ENCODE measurements around the gene CYP46A1. TPM values are rescaled to one million over a fixed set of nuclear protein-coding genes. Genes with fewer than 3 reads are reported as not detected.

The CYP46A1 gene
- total RNA-seq, 1 donor from 2014 or later, result 3.0 TPM

DNA sequence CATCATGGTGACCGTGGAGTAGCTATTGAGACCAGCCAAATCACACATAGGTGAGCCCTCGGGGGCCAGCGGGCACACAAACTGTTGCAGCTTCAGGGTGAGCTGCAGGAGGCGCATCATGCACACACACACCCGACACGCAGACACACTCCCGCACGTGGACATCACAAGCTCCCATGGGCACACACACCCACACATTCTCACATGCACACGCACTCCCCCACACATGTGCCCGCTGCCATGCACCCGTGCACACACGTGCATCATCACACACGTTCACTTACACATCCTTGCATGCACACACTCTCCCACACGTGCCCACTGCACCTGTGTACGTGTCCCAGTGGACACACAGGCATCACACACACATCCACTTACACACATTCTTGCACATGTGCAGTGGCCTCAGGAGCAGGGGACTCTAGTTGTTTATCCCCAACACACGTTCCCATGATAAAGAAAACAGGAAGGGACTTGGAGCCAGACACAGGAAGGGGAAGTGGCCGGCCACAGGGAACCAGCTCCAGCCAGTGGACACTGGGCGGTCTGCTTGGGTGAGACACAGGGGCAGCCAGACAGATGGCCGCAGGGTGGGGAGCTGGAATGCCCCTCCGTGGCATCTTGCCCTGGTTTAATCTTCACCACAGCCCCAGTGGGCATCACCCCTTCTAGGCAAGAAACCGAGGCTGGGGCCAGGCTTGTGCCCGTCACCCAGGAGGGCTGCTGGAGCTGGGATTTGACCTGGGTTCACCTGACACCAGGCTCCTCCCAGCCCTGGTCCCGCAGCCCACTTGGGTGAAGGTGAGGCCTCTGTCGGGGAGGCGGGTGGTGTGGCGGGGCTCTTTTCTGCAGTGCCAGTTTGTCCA is 49.7 kb downstream of the CYP46A1 start:
- no peak for ATAC-seq
- intact Hi-C loops (cut with micrococcal nuclease), result loop anchor here (5.0 kb wide), 1 partner anchor 149 kb away; no protein-coding TSS in a partner anchor
- DNase-seq, result peak; percentile 57

DNA sequence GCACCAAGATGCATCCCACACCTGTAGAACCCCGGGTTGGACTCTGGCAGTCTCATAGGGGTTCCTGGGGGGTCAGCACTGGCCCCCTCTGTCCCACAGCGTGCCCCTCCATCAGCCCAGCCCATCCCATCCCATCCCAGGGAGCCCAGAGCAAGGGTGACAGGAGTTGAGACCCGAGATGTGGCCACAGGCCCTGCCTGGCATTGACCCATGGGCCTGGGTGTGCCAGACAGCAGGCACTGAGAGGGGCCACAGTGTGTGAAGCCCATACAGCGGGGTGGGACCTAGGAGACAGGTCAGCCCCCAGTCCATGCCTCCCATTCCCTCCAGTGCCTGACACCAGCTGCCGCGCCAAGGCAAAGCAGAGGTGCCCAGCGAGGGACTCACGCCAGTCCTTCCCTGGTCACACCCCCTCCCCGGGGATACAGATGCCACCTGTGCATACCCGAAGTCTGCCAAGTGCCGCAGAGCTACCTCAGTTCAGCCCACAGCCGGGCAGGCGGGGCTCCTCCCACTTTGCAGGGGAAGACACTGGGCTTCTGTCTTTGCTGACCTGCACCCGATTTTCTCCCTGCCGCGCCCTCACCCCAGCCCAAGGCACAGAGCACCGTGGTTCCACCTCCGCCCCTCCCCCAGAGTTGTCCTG is 50.4 kb downstream of the CYP46A1 start:
- ATAC-seq (no peak), DNase-seq (peak; percentile 38)
- intact Hi-C loops (cut with micrococcal nuclease), result loop anchor here (5.0 kb wide), 1 partner anchor 148 kb away; no protein-coding TSS in a partner anchor

DNA sequence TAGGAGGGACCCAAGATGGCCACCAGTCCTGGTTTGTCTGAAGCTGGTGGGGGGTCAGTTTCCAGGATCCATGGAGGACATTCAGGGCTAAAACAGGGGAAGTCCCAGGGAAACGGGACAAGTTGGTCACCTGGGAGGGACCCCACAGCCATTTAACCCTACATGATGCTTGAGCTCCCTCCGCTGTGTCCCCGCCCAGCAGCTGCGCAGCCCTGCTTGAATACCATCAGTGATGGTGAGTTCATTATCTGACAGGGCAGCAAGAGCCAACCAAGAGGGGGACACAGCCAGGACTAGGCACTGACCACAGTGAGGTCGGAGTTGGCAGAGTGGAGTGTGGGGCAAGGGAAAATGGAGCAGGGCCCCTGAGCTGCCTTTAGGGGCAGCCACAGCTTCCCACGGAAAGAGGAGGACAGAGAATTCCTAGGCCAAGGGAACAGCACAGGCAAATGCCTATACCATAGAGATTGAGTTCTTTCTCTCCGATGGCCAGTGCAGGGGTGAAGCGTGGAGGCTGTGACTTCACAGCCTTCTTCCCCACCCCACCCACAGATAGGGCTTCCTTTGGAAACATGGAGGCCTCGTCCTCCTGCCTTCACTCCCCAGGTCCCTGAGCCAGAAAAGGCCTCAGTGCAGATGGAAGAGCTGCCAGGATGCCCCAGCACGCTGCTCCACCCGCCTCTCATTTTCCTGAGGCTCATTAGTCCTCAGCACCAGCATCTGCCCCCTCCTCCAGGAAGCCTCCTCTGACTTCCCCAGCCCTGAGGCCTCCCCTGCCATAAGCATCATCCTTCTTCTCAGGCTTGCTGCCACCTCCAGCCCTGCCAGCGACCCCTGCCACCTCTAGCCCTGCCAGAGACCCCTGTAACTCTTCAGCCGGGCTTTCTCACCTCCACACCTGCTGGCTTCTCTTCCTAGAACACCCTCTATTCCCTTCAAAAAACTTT is 51.4 kb downstream of the CYP46A1 start:
- DNase-seq (no peak), ATAC-seq (no peak)
- intact Hi-C loops (cut with micrococcal nuclease), result no loop called here

DNA sequence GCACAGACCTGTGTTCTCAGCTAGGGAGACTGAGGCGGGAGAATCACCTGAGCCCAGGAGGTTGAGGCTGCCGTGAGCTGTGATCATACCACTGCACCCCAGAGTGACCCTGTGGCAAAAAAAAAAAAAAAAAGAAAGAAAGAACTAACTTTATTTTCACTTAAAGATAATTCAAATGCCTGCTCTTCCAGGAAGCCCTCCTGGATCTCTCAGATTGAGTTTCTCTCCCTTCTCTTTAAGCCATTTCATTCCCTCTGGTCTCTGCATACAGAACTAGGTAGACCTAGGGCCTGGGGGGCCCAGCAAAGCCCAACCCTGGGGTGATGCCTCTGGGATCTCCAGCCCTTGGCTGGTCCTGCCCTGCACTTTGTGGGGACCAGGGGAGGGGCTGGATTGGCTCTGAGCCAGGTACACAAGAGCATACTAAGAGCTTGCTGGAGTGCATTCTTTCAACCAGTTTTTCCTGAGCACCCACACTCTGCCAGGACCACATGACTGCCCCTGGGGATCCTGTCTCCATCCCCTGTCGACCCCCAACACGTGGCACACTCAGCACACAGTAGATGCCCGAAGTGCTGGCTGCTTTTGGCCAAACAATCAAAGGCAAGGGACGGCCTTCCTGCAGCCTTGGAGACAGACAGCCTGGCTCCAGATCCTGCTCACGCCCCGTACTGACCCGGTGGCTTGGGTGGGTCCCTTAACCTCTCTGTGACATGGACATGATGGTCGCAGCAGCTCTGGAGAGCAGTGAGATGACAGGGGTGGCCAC is 52.7 kb downstream of the CYP46A1 start:
- intact Hi-C loops (cut with micrococcal nuclease), result no loop called here
- peak; percentile 61 for DNase-seq
- ATAC-seq, result peak; percentile 17

DNA sequence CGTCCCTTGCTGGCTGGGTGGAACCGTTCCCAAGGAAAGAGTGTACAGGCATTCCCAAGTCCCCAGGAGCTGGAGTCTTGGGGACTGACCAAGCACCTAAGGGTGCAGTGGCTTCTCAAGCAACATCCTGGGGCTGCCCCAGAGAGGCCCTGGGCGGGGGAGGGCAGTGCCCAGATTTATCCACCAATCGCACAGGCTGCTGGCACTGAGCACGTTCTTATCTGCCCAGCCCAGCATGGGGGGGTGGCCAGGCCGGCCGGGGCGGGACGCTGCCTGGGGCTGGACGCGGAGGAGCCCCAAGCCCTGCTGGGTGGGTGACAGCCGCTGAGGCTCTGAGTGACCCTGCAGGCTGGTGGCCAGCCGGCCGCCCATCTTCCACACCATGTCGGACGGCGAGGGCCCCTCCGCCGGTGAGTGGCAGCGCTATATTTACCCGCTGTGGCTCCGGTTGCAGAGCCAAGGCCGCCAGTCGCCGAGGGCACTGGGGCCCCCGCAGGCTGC is 53.4 kb downstream of the CYP46A1 start:
- intact Hi-C loops (cut with micrococcal nuclease), result no loop called here
- DNase-seq, result peak; percentile 86
- peak; percentile 83 for ATAC-seq

DNA sequence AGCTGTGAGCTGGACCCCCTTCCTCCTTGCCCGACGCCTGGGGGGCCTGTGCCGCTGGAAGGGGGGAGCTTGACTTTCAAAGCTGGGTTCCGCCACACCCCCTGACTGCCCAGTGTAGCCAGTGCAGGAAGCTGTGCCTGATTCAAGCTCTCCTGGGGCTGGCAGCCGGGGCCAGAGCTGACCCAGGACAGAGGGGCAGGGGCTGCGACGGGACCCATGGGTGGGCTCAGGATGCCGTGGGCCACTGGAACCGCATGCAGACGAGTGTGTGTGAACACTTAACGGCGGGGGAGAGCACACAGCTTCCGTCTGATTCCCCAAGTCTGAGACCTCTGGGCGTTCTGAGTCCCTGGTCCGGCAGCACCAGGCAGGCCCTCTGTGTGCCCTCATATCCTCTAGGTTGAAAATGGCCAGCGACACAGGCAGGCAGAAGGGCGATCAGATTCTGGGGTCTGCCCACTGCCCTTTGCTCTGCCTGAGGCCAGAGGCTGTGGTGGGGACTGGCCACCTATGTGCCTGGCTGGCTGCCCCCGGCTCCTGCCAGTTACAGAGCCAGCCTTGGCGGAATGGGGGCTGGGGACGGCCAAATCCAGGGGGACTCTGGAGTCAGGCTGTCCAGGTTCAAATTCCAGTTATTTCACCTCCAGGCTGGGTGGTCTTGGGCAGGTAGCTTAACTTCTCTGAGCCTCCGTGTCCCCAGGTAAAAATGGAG is 54.0 kb downstream of the CYP46A1 start:
- intact Hi-C loops (cut with micrococcal nuclease), result no loop called here
- DNase-seq (no peak), ATAC-seq (peak; percentile 46)

DNA sequence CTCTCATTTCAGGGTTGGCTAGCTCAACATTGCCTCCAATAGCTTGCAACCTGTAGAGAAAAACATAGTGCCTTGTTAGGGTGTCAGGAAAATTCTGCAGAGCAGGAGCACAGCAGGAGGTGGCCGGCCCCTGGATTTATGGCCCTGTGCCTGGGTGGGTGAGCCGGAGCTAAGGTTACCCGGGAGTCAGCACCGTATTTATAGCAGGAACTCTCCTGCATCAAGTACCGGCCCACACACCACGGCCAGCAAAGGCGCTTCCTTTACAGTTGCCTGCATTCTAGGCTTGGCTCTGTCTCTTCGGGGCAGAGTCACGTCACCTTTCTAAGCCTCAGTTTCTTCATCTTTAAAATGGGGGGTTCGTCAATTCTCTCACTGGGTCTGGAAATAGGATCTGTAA is 56.3 kb downstream of the CYP46A1 start:
- ATAC-seq, result peak; percentile 55
- intact Hi-C loops (cut with micrococcal nuclease), result no loop called here
- peak; percentile 70 for DNase-seq

DNA sequence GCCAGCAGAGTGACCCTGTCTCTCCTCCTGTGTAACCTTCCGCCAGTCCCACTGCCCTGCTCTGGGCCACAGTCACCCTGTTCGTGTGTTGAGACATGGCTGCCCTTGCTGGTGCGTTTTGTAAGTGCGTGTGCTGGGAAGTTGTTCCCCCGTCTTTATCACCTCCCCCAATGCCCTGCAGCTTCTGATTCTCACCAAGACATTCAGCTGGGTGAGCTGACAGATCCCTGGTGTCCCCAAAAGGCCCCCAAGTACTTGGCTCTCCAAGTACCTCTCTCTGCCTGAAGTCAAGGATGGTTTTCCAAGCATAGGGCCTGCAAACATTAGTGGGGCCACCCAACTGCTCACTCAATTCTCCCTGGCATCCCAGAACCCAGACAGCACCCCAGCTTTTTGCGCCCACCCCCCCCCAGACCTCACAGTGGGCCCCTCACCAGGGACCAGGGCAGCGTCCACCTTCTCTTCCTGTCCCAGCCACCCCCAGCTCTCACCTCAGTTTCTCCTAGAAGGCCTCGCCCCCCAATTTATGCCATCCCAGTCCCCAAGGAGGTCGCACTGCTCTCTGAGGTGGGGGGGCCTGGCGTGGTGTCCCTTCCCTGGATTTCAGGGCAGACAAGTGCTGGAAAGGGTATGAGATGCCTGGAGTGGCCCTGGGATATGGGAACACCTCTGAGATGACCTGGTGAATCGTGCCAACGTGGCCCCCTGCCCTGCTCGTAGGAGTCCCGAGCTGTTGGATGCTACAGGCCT is 57.3 kb downstream of the CYP46A1 start:
- no peak for ATAC-seq
- intact Hi-C loops (cut with micrococcal nuclease), result no loop called here
- DNase-seq, result no peak

DNA sequence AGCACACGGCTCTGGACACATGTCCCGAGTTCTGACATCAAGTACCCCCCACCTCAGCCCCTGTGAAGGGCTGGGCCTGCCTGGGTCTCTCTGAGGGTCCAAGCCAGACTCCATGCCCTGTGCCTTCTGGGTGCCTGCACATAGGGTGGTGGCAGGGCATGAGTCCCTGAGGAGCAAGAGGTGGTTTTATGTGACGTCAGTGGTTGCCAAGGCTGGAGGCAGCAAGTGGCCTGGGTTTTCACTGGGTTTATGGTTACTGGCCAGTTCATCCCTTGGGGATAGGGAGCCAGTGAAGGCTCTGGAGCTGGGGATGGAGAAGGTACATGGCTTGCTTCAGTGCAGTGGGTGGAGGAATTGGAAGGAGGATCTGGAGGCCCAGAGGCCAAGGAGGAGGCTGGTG is 58.0 kb downstream of the CYP46A1 start:
- no peak for DNase-seq
- intact Hi-C loops (cut with micrococcal nuclease), result no loop called here
- no peak for ATAC-seq

DNA sequence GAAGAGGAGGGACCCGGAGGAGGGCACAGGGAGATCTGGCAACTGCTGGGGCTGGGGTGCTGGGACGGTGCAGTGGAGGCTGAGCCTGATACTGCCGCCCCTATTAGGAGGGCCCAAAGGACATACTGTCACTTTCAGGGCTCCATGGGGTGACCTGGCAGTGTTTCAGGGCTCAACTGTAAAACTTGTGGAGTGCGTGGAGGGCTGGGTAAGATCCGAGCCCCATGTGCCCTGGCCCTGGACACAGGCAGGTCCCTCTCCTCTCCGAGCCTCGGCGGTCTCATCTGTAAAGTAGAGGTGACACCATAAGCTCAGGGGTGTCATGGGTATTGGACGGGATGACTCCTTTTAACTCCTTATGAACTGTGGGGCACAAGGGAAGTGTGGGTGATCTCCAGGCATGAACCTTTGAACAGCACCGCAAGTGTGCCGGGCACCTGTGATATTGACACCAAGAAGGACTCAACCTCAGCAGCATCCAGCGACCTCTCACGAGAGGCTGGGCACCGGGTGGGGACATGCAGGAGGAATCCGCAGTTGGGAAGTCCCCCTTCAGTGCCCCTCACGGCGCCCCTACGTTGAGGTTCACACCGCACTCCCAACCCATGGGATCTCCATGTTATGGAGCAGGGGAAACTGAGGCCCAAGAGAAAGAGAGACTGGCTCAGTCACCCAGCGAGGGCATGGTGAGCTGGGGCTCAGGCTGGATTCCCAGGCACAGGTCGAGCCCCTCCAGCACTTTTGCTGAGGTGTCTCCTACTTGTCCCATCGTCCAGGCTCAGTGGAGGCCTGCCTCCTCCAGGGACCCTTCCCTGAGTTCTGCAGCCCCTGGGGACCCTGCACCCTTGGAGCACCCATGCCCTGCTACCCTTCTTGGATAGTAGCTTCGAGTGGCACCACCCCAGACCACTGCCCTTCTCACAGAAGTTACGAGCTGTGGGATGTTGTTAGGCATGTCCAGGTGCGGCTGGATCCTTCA is 58.7 kb downstream of the CYP46A1 start:
- ATAC-seq, result no peak
- DNase-seq, result no peak
- intact Hi-C loops (cut with micrococcal nuclease), result no loop called here

DNA sequence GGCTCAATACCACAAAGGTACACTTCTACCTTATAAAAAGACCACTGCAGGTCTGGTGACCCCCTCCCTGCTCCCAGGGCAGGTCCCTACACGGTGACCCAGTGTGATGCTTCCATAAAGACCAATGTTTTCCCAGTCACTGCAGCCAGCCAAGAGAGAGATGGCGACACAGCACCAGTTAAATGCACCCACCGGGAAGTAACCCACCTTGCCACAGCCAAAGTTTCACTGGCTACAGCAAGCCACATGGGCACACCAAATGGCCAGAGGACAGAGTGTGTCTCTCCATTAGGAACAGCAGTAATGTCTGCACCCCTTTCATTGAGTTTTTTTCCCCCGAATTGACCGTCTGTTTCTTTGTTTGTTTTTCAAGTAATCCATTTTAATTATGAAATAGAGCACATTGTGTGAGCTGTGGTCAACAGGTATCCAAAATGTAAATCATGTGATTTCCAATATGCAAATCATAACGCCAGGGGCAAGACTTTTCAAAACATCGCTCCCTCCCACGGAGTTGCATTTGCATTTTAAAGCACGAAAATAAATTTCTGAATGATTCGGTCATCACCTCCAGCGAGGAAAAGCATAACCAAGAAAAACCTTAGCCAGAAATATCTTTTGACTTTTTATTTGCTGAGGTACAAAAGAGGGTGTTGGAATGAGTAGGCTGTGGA is 60.2 kb downstream of the CYP46A1 start:
- intact Hi-C loops (cut with micrococcal nuclease), result no loop called here
- no peak for DNase-seq
- ATAC-seq, result no peak

DNA sequence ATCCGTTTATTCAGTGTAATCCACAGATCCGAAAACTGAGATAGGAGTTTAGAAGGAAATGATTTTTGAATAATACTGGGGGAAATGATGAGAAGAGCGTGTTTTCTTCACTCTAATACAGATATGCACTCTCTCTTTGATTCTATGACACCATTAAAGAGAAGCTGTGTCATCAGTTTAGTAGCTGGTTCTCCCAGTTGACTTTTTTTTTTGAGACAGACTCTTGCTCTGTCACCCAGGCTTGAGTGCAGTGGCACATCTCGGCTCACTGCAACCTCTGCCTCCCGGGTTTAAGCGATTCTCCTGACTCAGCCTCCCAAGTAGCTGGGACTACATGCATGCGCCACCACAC is 60.8 kb downstream of the CYP46A1 start:
- ATAC-seq, result no peak
- intact Hi-C loops (cut with micrococcal nuclease), result no loop called here
- no peak for DNase-seq

DNA sequence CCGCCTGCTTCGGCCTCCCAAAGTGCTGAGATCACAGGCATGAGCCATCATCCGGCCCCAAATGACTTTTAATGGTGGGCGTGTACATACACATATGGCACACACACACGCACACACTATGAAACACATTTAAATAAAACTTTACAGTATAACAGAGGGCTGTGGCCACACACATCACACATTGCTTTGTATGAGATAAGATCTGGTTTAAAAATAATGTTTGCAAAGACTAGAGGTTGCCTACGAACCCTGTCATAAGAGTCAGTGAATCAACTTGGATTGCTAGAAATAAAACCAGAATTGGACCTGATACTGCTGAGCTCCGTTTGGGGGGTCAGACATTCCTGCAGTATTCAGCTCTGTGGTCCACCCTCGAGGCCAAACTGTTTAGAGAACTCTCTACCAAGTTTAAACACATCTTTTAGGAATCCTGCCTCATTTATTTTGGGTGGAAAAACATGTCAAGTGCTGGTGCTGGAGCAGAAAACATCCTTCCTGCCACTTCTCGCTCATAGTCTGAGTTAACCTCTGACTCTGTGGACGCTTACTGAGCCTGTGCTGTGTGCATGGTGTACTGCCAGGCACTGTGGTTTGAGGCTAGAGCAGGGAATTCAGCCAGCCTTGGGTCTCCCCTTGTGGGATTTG is 61.3 kb downstream of the CYP46A1 start:
- DNase-seq (no peak), ATAC-seq (no peak)
- intact Hi-C loops (cut with micrococcal nuclease), result no loop called here

DNA sequence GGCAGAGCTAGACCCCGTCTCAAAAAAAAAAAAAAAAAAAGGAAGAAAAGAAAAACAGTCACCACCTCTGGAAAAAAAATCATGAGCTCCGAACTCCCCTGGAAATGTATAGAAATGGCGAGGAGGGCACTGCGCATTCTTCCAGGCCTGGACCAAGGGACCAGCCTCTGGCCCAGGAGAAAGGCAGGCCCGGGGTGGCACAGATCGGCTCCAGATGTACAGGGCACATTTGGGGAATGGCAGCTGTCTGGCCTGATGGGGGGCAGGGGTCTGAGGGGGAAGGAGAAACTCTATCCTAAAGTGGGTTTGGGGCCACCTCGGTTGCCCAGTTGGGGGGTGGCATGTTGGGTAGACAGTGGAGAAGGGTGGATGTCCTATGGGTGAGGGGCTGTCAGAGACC is 63.1 kb downstream of the CYP46A1 start:
- ATAC-seq (no peak), DNase-seq (no peak)
- intact Hi-C loops (cut with micrococcal nuclease), result no loop called here

DNA sequence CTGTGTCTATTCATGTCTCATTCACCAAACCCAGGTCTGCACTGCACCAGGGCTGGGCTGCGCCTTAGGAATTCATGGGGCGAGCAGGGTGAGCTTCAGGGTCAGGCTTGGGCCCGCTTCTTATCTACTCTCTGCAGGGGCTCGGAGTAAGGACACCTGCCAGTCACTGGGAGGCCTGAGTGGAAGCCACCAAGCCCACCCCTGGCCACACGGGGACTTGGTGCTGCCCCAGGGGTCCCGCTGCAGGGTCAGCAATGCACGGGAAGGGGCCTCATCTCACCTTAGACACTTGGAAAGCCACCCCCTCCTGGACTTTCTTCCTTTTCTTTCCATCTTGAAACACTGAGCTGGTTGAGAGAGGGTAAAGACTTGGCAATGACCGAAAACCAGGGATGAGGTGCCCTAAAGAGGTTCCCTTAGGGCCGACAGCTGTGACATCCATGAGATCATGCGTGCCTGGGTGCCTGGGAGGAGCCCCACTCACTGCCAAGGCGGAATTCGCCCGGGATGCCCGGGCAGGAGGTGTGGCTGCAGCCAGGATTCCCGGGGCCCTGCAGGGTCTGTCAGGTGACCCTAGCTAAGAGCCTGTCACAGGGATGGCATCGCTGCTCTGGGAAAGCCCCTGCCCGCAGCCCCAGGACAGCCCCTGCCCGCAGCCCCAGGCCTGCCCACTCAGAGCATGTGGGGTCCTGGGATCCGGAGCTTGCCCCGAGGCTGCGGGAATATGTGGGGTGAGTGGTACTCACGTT is 63.7 kb downstream of the CYP46A1 start:
- no peak for DNase-seq
- intact Hi-C loops (cut with micrococcal nuclease), result no loop called here
- ATAC-seq, result no peak

Measured in left ventricle myocardium superior (tissue), 1 donor.